B cell (primary cell): ENCODE data around the gene OSM.

Experiments
- CTCF ChIP-seq: fragments of 200-600 bp; IDR thresholded peaks from one replicate; pipeline ENCODE4 v1.8.0; 2022; ENCODE audit warnings: antibody characterized with exemption, mild to moderate bottlenecking
- EZH2 ChIP-seq: IDR thresholded peaks from 2 replicates; pipeline ENCODE4 v1.6.1; 2012; ENCODE audit warnings: borderline replicate concordance, low read depth, mild to moderate bottlenecking, moderate library complexity, low read length; ENCODE audit not compliant: insufficient read depth, poor library complexity, severe bottlenecking

- TF ChIP-seq CTCF (no peak), EZH2 (no peak)
Measured at GRCh38 chr22:30268331-30268730, 1.7 kb upstream of the OSM start.
